Esophagus (tissue), 2 donors: ENCODE results near the gene COPG1. TPM values are rescaled to one million over a fixed set of nuclear protein-coding genes. Genes with fewer than 3 reads are reported as not detected.
"Not testable (repeated sequence)": the region's sequence is repeated elsewhere in the genome, so short reads cannot be mapped to it uniquely, and the experiment has no call there.

ENCODE experiments used
- H3K27ac ChIP-seq, 2 donors: one replicate each; pipeline ENCODE4 v1.5.1; 2013; ENCODE audit warnings: low read depth in 2 of 2, mild to moderate bottlenecking in 2 of 2, inconsistent platforms in 1 of 2, low read length in 1 of 2, moderate library complexity in 1 of 2
- H3K27me3 ChIP-seq, 2 donors: one replicate each; pipeline ENCODE4 v1.6.1; 2013; ENCODE audit warnings: low read length in 2 of 2, control low read depth in 1 of 2, mild to moderate bottlenecking in 1 of 2; ENCODE audit not compliant: insufficient read depth in 2 of 2, control insufficient read depth in 1 of 2
- H3K36me3 ChIP-seq, 2 donors: one replicate each; pipeline ENCODE4 v1.6.1; 2013; ENCODE audit warnings: low read length in 1 of 2; ENCODE audit not compliant: control insufficient read depth in 2 of 2, insufficient read depth in 2 of 2
- H3K4me1 ChIP-seq, 2 donors: one replicate each; pipeline ENCODE4 v1.6.1; 2013; ENCODE audit warnings: low read length in 1 of 2; ENCODE audit not compliant: control insufficient read depth in 2 of 2, insufficient read depth in 2 of 2
- H3K4me3 ChIP-seq, 2 donors: one replicate each; pipeline ENCODE4 v1.5.1; 2013; ENCODE audit warnings: low read length in 2 of 2, mild to moderate bottlenecking in 2 of 2, low read depth in 1 of 2, moderate library complexity in 1 of 2
- H3K9me3 ChIP-seq, 2 donors: one replicate each; pipeline ENCODE4 v1.6.1; 2013; ENCODE audit warnings: mild to moderate bottlenecking in 2 of 2, low read depth in 1 of 2, low read length in 1 of 2, moderate library complexity in 1 of 2; ENCODE audit not compliant: control insufficient read depth in 2 of 2, insufficient read depth in 1 of 2
- WGBS, 2 donors: extraction: QIAGEN DNeasy Blood & Tissue Kit; methylation state at CpG; one replicate each; pipeline ENCODE4 v1.1.7; 2013; 5-methylcytosine and 5-hydroxymethylcytosine counted together
- polyA plus RNA-seq, 2 donors: library from polyadenylated mRNA; stranded (reverse); fragments of 200-250 nt; gene quantifications; one replicate each; pipeline ENCODE4 v1.2.3, GENCODE V29; 2013
- donor health status: healthy with polysubstance abuse.
- donor health status: Bipolar disorder and iron deficiency.

The COPG1 gene
- polyA plus RNA-seq, 2 donors: 75.6 TPM

GRCh38 chr3:129257609-129258008 is 8.2 kb downstream of the COPG1 start:
- no peaks in the 10 kb centered on the region for H3K27me3 ChIP-seq
- no peak overlapping the region for H3K27ac ChIP-seq
- H3K36me3 ChIP-seq: peaks cover 17 to 60% of the 10 kb centered on the region in 2 donors
- no peaks in the 10 kb centered on the region for H3K9me3 ChIP-seq
- WGBS, 2 donors: 90 to 92% methylated on average over 11 of the region's 11 CpGs
- no peak overlapping the region for H3K4me3 ChIP-seq
- H3K4me1 ChIP-seq: no peaks in the 10 kb centered on the region

GRCh38 chr3:129259612-129260477 is 10.4 kb downstream of the COPG1 start:
- no peak overlapping the region for H3K27ac ChIP-seq
- WGBS, 2 donors: 91 to 92% methylated on average over 7 of the region's 7 CpGs

GRCh38 chr3:129260606-129261005 is 11.2 kb downstream of the COPG1 start:
- no peak overlapping the region for H3K27ac ChIP-seq
- H3K9me3 ChIP-seq: no peaks in the 10 kb centered on the region
- WGBS, 2 donors: 95 to 96% methylated on average over 11 of the region's 11 CpGs
- peaks cover 19 to 70% of the 10 kb centered on the region in 2 donors for H3K36me3 ChIP-seq
- no peaks in the 10 kb centered on the region for H3K27me3 ChIP-seq
- H3K4me1 ChIP-seq: no peaks in the 10 kb centered on the region
- no peak overlapping the region for H3K4me3 ChIP-seq

More at GRCh38 chr3:129259612-129260477, 10.4 kb downstream of the COPG1 start:
- no peaks in the 10 kb centered on the region for H3K27me3 ChIP-seq
- H3K9me3 ChIP-seq: no peaks in the 10 kb centered on the region
- H3K4me3 ChIP-seq: no peak overlapping the region
- no peaks in the 10 kb centered on the region for H3K4me1 ChIP-seq
- peaks cover 18 to 68% of the 10 kb centered on the region in 2 donors for H3K36me3 ChIP-seq

GRCh38 chr3:129261894-129262293 is 12.5 kb downstream of the COPG1 start:
- H3K27ac ChIP-seq: no peak overlapping the region
- H3K9me3 ChIP-seq: no peaks in the 10 kb centered on the region
- no peaks in the 10 kb centered on the region for H3K4me1 ChIP-seq
- WGBS, 2 donors: 95 to 97% methylated on average over 3 of the region's 3 CpGs
- H3K36me3 ChIP-seq: peaks cover 20 to 62% of the 10 kb centered on the region in 2 donors
- H3K4me3 ChIP-seq: no peak overlapping the region
- H3K27me3 ChIP-seq: no peaks in the 10 kb centered on the region

GRCh38 chr3:129263161-129263910 is 13.9 kb downstream of the COPG1 start:
- H3K27me3 ChIP-seq: no peaks in the 10 kb centered on the region
- no peak overlapping the region for H3K27ac ChIP-seq
- 87 to 91% methylated on average over 6 of the region's 6 CpGs for WGBS, 2 donors
- H3K4me1 ChIP-seq: no peaks in the 10 kb centered on the region
- peaks cover 11 to 58% of the 10 kb centered on the region in 2 donors for H3K36me3 ChIP-seq
- no peaks in the 10 kb centered on the region for H3K9me3 ChIP-seq
- no peak overlapping the region for H3K4me3 ChIP-seq

GRCh38 chr3:129264994-129265393 is 15.6 kb downstream of the COPG1 start:
- WGBS, 2 donors: 86 to 94% methylated on average over 6 of the region's 6 CpGs
- H3K27ac ChIP-seq, H3K4me3 ChIP-seq, H3K9me3 ChIP-seq, H3K27me3 ChIP-seq, H3K4me1 ChIP-seq: not testable (repeated sequence)
- H3K36me3 ChIP-seq: peaks cover 12 to 62% of the 10 kb centered on the region in 2 donors

- H3K27me3 ChIP-seq: no peaks in the 10 kb centered on the region
- WGBS, 2 donors: 91 to 97% methylated on average over 4 of the region's 4 CpGs
- H3K36me3 ChIP-seq: peaks cover 15 to 51% of the 10 kb centered on the region in 2 donors
- H3K27ac ChIP-seq: no peak overlapping the region
- no peaks in the 10 kb centered on the region for H3K4me1 ChIP-seq
- no peak overlapping the region for H3K4me3 ChIP-seq
- no peaks in the 10 kb centered on the region for H3K9me3 ChIP-seq
These were observed 17.2 kb downstream of the COPG1 start for GRCh38 chr3:129266651-129267050.

- Histone ChIP-seq H3K4me1 (no peaks in the 10 kb centered on the region), H3K36me3 (peaks cover 24 to 54% of the 10 kb centered on the region in 2 donors), H3K9me3 (no peaks in the 10 kb centered on the region), H3K27ac (no peak overlapping the region), H3K4me3 (no peak overlapping the region), H3K27me3 (no peaks in the 10 kb centered on the region)
- 85 to 96% methylated on average over 4 of the region's 4 CpGs for WGBS, 2 donors
These were observed 19.0 kb downstream of the COPG1 start for GRCh38 chr3:129268396-129268795.

GRCh38 chr3:129271674-129272073 is 22.3 kb downstream of the COPG1 start:
- Histone ChIP-seq H3K4me1 (no peaks in the 10 kb centered on the region), H3K27ac (no peak overlapping the region), H3K36me3 (peaks cover 23 to 47% of the 10 kb centered on the region in 2 donors), H3K4me3 (no peak overlapping the region), H3K27me3 (no peaks in the 10 kb centered on the region), H3K9me3 (no peaks in the 10 kb centered on the region)
- 91 to 96% methylated on average over 11 of the region's 11 CpGs for WGBS, 2 donors
